Upper lobe of left lung (tissue), 6 donors: ENCODE data around the gene RUNDC3A. TPM values are rescaled to one million over a fixed set of nuclear protein-coding genes. Genes with fewer than 3 reads are reported as not detected.

ENCODE experiments used
- ATAC-seq, 2 donors: fragments of 200-7000 bp; cut with Tn5 transposase; one replicate each; pipeline ENCODE4 v1.9.1; 2022; ENCODE audit warnings: mild to moderate bottlenecking in 2 of 2, moderate library complexity in 2 of 2; ENCODE audit not compliant: low FRiP score in 2 of 2
- DNase-seq, 2 donors: peaks; one replicate each; pipeline ENCODE4 v3.0.0-alpha.2; 2019 to 2020
- H3K27ac ChIP-seq, 4 donors: fragments of 200-600 bp; sonication (generic); one replicate each; pipeline ENCODE4 v1.5.1; 2016 to 2019
- H3K27me3 ChIP-seq, 4 donors: fragments of 200-600 bp; sonication (generic); one replicate each; pipeline ENCODE4 v1.5.1; 2017 to 2019
- H3K36me3 ChIP-seq, 4 donors: fragments of 200-600 bp; sonication (generic); one replicate each; pipeline ENCODE4 v1.5.1; 2016 to 2019
- H3K4me1 ChIP-seq, 4 donors: fragments of 200-600 bp; sonication (generic); one replicate each; pipeline ENCODE4 v1.5.1; 2018 to 2019
- H3K4me3 ChIP-seq, 4 donors: fragments of 200-600 bp; sonication (generic); one replicate each; pipeline ENCODE4 v1.5.1; 2017 to 2019; ENCODE audit warnings: mild to moderate bottlenecking in 2 of 4, moderate library complexity in 1 of 4
- H3K9me3 ChIP-seq, 4 donors: fragments of 200-600 bp; sonication (generic); one replicate each; pipeline ENCODE4 v1.5.1; 2018 to 2019
- CTCF ChIP-seq, 6 experiments: fragments of 450-650 bp in 4 of 6; fragments of 200-600 bp in 2 of 6; sonication (generic) in 2 of 6; IDR thresholded peaks; one replicate each; pipeline ENCODE4 v1.5.1; 2016 to 2019; ENCODE audit warnings: antibody characterized with exemption in 6 of 6
- EP300 ChIP-seq, 4 donors: sonication (generic); formaldehyde crosslinking; IDR thresholded peaks; one replicate each; pipeline ENCODE4 v1.5.1; 2017; ENCODE audit warnings: antibody characterized with exemption in 4 of 4, control low read depth in 2 of 4
- POLR2A ChIP-seq, 4 donors: fragments of 450-650 bp; IDR thresholded peaks; one replicate each; pipeline ENCODE4 v1.5.1; 2016 to 2017; ENCODE audit warnings: antibody characterized with exemption in 4 of 4, mild to moderate bottlenecking in 2 of 4
- POLR2AphosphoS5 ChIP-seq, 2 donors: sonication (generic); formaldehyde crosslinking; IDR thresholded peaks; one replicate each; pipeline ENCODE4 v1.5.1; 2017; ENCODE audit warnings: antibody characterized with exemption in 2 of 2
- WGBS, 2 donors: methylation state at CpG; one replicate each; pipeline ENCODE4 v1.1.5; 2017 to 2018; 5-methylcytosine and 5-hydroxymethylcytosine counted together
- total RNA-seq, 6 donors: library from RNA; depleted of rRNA in 4 of 6; stranded (reverse); fragments of >200 nt in 4 of 6; gene quantifications; one replicate each; pipeline versions ENCODE4 v1.1.0 to v1.2.1, GENCODE V29; 2016 to 2021
- donor health status: DM: no; HTN: no; CAD: no; lungs with moderate emphysema.
- donor health status: DM: no; HTN: yes; CAD: no; lungs with severe emphysema.

RUNDC3A gene
- total RNA-seq, 6 donors from 2014 or later: 0.13 to 2.6 (median 1.0) TPM; not detected in 3

- TF ChIP-seq CTCF (IDR thresholded peaks at IDR 0.05) (no peak), EP300 (IDR thresholded peaks at IDR 0.05) (no peak), POLR2AphosphoS5 (IDR thresholded peaks at IDR 0.05) (no peak), POLR2A (IDR thresholded peaks at IDR 0.05) (no peak)
- H3K27me3 ChIP-seq: no peaks in the 10 kb centered on the region
- H3K27ac ChIP-seq: no peak overlapping the region
- DNase-seq: no peak
- H3K9me3 ChIP-seq: no peaks in the 10 kb centered on the region
- peak; percentile 1 to 5 for ATAC-seq
- H3K4me3 ChIP-seq: peak overlapping the region in 3 of 4 donors; percentile 39 to 51 (median 51)
- WGBS, 2 donors: 2 to 7% methylated on average over 8 to 15 of the region's 15 CpGs
- H3K4me1 ChIP-seq: peaks cover 18 to 20% (median 19%) of the 10 kb centered on the region in 4 donors
- no peaks in the 10 kb centered on the region for H3K36me3 ChIP-seq
Measured at GRCh38 chr17:44308865-44309264, 464 bp downstream of the RUNDC3A start.

DNA sequence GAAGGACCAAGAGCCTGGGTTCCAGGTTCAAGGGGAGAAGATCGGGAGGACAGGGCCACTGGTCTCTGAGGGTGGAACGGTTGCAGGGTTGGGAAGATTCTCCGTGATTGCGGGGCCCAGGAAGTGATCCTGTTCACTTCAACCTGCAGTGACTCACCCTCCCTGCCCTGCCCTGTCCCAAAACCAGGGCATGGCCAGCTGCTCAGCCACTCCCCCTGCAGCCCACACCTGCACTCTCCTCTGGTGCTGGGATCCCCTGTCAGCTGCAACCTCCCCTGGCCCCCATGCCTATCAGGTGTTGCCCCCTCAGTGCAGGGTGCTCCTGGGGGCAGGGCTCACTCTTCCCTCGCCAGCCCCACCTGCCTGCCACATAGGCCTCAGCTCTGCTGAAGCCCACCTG lies 1.1 kb downstream of the RUNDC3A start:
- ATAC-seq: no peak
- WGBS, 2 donors: 51 to 68% methylated on average over 4 to 5 of the region's 5 CpGs
- H3K4me3 ChIP-seq: no peak overlapping the region
- no peak for TF ChIP-seq POLR2A (IDR thresholded peaks at IDR 0.05)
- TF ChIP-seq CTCF (IDR thresholded peaks at IDR 0.05): no peak
- no peak for TF ChIP-seq EP300 (IDR thresholded peaks at IDR 0.05)
- no peak for TF ChIP-seq POLR2AphosphoS5 (IDR thresholded peaks at IDR 0.05)
- H3K36me3 ChIP-seq: no peaks in the 10 kb centered on the region
- peak in 1 of 2 donors; percentile 54 for DNase-seq
- no peaks in the 10 kb centered on the region for H3K9me3 ChIP-seq
- peaks cover 18 to 21% (median 19%) of the 10 kb centered on the region in 4 donors for H3K4me1 ChIP-seq
- peaks cover 0 to 2% (median 1%) of the 10 kb centered on the region in 4 donors for H3K27me3 ChIP-seq
- no peak overlapping the region for H3K27ac ChIP-seq

DNA sequence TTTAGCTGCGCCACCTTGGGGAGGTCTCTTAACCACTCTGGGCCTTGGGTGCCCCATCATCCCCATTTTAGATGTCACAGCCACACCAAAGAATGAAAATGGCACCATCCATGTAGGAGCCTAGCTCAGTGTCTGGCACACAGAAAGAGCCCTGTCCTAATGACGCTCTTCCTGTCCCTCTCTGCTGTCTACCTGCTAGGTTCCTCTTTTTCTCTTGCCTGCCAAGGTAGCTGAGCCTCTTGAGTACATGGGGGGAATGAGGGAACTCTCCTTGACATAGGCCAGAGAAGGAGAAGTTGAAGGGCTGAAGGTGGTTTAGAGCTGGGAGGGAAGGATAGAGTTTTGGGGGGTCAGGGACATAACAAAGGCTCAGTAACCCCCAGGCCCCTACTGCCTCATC lies 1.8 kb downstream of the RUNDC3A start:
- DNase-seq (no peak), ATAC-seq (no peak)
- H3K36me3 ChIP-seq: no peaks in the 10 kb centered on the region
- H3K4me1 ChIP-seq: peaks cover 22 to 28% (median 23%) of the 10 kb centered on the region in 4 donors
- H3K9me3 ChIP-seq: no peaks in the 10 kb centered on the region
- TF ChIP-seq POLR2AphosphoS5 (IDR thresholded peaks at IDR 0.05) (no peak), CTCF (IDR thresholded peaks at IDR 0.05) (no peak), EP300 (IDR thresholded peaks at IDR 0.05) (no peak), POLR2A (IDR thresholded peaks at IDR 0.05) (no peak)
- H3K27me3 ChIP-seq: peaks cover 0 to 10% (median 5%) of the 10 kb centered on the region in 4 donors
- WGBS, 2 donors: 88 to 92% methylated on average over 2 of the region's 2 CpGs
- H3K4me3 ChIP-seq: no peak overlapping the region
- no peak overlapping the region for H3K27ac ChIP-seq

DNA sequence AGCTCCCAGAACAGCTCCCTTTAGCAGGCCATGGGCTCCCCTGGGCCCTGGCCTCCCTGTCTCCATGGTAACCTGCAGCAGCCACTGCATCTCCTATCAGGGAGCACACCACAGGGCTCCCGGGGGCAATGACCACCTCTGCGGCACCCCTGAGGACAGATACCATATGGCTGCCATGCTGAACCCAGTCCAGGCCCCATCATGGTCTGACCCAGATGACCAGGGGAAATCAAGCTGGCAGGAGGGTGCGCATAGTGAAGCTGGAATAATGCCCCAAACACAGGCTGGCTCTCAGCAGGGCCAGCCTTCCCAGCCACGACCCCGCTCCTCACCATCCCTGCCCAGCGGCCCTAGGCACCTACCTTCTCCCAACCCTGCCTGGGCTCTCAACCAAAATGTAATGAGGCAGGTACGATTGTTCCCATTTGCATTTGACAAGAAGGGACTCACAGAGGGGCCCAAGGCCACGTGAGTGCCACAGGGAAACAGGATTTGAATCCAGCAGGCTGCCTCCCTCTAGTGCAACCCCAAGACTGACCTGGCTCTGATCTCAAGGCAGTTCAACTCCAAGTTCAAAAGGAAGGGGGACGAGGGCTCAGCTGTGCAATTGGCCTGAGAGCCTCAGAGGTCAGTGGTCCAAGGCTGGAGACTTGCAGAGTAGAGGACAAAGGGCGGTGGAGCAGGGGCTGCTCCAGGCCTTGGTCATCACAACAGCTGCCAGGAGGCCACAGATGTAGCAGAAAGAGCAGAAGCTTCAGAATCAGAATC lies 2.4 kb downstream of the RUNDC3A start:
- no peaks in the 10 kb centered on the region for H3K9me3 ChIP-seq
- H3K27me3 ChIP-seq: peaks cover 0 to 16% (median 7%) of the 10 kb centered on the region in 4 donors
- DNase-seq: no peak
- no peak overlapping the region for H3K27ac ChIP-seq
- no peaks in the 10 kb centered on the region for H3K36me3 ChIP-seq
- 72 to 79% methylated on average over 8 to 10 of the region's 10 CpGs for WGBS, 2 donors
- no peak overlapping the region for H3K4me3 ChIP-seq
- ATAC-seq: no peak
- no peak for TF ChIP-seq POLR2A (IDR thresholded peaks at IDR 0.05)
- no peak for TF ChIP-seq POLR2AphosphoS5 (IDR thresholded peaks at IDR 0.05)
- TF ChIP-seq EP300 (IDR thresholded peaks at IDR 0.05): no peak
- peaks cover 27 to 34% (median 28%) of the 10 kb centered on the region in 4 donors for H3K4me1 ChIP-seq

GRCh38 chr17:44311562-44312181 lies 3.3 kb downstream of the RUNDC3A start:
- WGBS, 2 donors: 78 to 92% methylated on average over 2 to 4 of the region's 5 CpGs
- peaks cover 27 to 36% (median 31%) of the 10 kb centered on the region in 4 donors for H3K4me1 ChIP-seq
- no peaks in the 10 kb centered on the region for H3K9me3 ChIP-seq
- H3K36me3 ChIP-seq: no peaks in the 10 kb centered on the region
- H3K27ac ChIP-seq: no peak overlapping the region
- H3K4me3 ChIP-seq: no peak overlapping the region
- ATAC-seq: no peak
- DNase-seq: peak in 1 of 2 donors; percentile 25
- TF ChIP-seq EP300 (IDR thresholded peaks at IDR 0.05) (no peak), CTCF (IDR thresholded peaks at IDR 0.05) (no peak), POLR2AphosphoS5 (IDR thresholded peaks at IDR 0.05) (no peak), POLR2A (IDR thresholded peaks at IDR 0.05) (no peak)
- H3K27me3 ChIP-seq: peaks cover 0 to 23% (median 11%) of the 10 kb centered on the region in 4 donors
